Fibroblast of skin of back (primary cell): ENCODE measurements around the gene LRP5.
"Not testable (repeated sequence)": the region's sequence is repeated elsewhere in the genome, so short reads cannot be mapped to it uniquely, and the experiment has no call there.

ENCODE experiments used
- DNase-seq: peaks from one replicate; pipeline ENCODE4 v3.0.0-alpha.2; 2013

Gene LRP5

DNA sequence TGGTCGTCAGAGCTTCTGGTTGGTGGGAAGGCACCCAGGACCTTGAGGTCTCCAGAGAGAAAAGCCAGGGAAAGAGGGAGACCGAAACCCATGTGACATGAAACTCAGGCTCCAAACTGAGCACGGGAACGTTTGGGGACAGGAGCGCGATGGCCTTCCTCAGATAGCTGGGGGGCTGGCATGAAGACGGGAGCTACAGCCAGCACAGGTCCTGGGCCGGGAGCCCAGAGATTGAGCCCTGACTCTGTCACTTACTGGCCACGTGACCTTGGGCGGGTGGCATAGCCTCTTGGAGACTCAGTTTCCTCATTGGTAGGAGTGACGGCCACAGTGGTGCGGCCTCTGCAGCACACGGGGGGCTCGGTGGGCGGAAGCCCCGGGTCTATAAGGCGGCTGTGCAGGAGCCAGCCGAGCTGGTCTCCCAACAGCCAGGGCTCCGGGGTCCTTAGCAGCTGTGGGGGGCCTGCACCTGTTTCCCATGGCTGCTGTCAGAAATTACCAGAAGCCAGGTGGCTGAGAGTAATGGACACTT lies 111.8 kb downstream of the LRP5 start:
- DNase-seq = no peak

DNA sequence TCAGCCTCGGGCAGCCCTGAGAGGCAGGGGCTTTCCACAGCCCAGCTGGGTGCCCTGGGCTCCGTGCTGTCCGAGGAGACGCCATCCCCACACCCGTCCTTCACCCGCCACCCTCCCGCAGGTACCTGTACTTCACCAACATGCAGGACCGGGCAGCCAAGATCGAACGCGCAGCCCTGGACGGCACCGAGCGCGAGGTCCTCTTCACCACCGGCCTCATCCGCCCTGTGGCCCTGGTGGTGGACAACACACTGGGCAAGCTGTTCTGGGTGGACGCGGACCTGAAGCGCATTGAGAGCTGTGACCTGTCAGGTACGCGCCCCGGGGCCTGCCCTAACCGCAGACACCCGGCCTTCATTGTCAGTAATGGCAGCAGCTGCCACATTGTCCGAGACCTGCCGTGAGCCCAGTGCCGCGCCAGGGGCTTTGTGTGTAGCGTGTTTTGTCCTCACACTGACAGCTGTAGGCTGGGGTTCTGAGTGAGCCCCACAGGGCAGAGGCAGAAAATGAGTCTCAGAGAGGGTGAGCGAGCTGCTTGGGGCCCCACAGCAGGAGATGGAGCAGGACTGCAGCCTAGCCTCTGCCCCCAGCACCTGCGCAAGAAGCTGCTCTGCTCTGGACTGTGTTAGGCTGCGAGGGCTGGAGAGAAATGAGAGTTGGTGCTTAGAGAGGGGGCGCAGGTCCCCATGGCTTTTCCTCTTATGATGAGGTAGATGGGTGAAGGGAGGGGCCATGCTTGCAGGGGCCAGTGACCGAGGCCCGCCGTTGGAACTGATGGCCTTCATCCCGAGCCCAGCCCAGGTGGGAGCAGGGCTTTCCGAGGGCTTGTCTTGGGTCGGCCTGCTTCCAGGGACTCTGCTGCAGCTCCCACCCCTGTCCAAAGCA lies 112.8 kb downstream of the LRP5 start:
- no peak for DNase-seq

- no peak for DNase-seq
Observed at GRCh38 chr11:68425866-68426380, 113.5 kb downstream of the LRP5 start.

GRCh38 chr11:68429661-68430060 lies 117.3 kb downstream of the LRP5 start:
- DNase-seq = no peak

DNA sequence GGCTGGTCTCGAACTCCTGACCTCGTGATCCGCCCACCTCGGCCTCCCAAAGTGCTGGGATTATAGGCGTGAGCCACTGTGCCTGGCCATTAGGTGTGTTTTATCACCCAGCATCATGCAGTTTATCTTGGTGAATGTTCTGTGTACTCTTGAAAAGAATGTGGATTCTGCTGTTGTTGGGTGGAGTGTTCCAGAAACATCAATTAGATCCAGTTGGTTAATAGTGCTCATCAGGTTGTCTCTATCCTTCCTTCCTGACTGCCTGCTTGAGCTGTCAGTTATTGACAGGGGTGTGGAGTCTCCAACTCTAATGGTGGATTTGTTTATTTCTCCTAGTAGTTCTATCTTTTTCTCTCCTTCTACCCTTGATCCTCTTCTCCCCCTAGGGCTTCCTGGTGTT lies 118.0 kb downstream of the LRP5 start:
- DNase-seq = no peak

GRCh38 chr11:68430801-68431200 lies 118.4 kb downstream of the LRP5 start:
- DNase-seq = no peak

DNA sequence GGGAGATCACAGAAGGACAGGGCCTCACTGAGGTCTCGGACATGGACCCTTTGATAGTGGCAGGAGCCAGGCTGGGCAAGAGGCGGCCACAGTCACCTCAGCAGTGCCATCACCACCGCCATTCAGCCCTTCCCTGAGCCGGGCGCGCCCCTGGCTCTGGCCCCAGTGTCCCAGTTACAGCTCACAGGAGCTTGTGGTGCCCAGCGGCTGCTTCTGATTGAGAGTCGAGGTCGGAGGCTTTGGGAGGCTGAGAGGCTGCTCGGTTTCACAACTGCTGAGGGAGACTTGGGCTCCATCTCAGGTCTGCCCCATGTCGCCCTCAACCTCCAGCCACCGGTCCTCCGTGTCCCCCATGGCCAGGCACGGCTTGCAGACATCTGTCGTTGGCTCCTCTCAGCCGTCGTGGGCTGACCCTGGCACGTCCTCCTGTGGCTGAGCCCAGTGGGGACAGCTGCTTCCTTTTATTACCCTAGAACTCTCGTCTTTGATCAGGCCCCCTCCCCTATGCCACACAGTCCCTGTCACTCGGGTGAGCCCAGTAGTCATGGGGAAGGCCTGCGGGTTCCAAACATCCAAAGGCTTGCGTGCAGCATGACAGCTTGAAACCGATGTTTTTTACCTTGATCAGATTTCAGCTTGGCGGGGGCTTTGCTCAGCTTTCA lies 119.7 kb downstream of the LRP5 start:
- DNase-seq = no peak

DNA sequence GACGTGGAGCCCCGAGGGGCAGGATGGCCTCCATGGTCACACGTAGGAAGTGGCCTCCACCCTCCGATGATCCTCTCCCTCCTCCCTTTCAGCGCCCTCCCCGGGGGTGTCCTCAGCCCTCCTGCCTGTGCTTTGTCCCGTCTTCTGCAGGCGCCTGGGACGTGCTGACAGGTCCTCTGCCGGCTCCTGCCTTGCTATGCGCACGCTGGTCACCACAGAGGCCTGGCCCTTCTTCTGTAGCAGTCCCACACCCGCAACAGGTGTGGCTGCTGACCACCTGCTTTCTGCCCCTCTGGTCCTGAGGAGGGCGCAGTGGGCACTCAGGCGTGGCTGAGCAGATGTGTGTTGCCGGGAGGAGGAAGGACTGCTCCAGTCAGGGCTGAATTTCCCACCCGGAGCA lies 120.5 kb downstream of the LRP5 start:
- DNase-seq = no peak

- DNase-seq = no peak
Observed at GRCh38 chr11:68433541-68433940, 121.2 kb downstream of the LRP5 start.

DNA sequence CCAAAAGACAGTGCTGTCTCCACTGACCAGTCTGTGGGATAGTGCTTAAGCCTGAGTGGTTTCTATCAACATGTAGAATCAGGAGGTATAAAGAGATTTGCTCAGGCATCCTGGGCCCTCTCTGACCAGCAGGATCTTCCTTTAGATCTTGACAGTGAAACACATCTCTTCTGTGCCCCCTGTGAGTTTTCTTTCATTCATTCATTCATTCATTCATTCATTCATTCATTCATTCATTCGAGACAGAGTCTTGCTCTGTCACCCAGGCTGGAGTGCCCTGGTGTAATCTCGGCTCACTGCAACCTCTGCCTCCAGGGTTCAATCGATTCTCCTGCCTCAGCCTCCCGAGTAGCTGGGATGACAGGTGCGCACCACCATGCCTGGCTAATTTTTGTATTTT lies 121.8 kb downstream of the LRP5 start:
- not testable (repeated sequence) for DNase-seq

GRCh38 chr11:68436162-68436888 lies 123.9 kb downstream of the LRP5 start:
- DNase-seq = no peak

GRCh38 chr11:68436985-68437926 lies 124.9 kb downstream of the LRP5 start:
- DNase-seq = peak; percentile 87

- no peak for DNase-seq
Observed at GRCh38 chr11:68437927-68438657, 125.7 kb downstream of the LRP5 start.

DNA sequence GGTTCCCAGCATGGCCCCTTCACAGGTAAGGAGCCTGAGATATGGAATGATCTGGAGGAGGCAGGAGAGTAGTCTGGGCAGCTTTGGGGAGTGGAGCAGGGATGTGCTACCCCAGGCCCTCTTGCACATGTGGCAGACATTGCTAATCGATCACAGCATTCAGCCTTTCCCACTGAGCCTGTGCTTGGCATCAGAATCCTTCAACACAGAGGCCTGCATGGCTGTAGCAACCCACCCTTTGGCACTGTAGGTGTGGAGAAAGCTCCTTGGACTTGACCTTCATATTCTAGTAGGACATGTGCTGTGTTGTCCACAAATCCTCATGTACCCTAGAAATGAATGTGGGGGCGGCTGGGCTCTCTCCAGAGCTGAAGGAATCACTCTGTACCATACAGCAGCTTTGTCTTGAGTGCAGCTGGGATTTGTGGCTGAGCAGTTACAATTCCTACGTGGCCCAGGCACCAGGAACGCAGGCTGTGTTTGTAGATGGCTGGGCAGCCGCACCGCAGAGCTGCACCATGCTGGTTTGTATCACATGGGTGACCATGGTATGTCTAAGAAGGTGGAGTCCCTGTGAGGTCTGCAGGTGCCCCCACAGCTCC lies 126.4 kb downstream of the LRP5 start:
- DNase-seq = no peak

GRCh38 chr11:68439355-68440065 lies 127.1 kb downstream of the LRP5 start:
- peak; percentile 36 for DNase-seq

GRCh38 chr11:68440224-68440623 lies 127.8 kb downstream of the LRP5 start:
- DNase-seq = peak; percentile 27

GRCh38 chr11:68441466-68442230 lies 129.3 kb downstream of the LRP5 start:
- peak; percentile 68 for DNase-seq

DNA sequence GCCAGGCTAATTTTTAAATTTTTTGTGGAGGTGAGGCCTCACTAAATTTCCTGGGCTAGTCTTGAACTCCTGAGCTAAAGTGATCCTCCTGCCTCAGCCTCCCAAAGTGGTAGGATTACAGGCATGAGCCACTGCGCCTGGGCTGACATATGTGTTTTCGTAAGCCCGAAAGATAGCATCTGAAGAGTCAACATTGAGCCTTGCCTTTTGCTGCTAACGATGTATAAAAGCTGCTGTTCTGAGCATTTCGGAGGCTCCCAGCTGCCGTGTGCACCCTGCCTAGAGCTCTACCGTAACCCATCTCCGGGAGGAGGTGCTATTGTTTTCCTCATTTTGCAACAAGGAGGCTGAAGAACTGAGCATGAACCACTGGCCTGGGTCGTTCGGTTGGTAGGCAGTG lies 130.0 kb downstream of the LRP5 start:
- DNase-seq = no peak

DNA sequence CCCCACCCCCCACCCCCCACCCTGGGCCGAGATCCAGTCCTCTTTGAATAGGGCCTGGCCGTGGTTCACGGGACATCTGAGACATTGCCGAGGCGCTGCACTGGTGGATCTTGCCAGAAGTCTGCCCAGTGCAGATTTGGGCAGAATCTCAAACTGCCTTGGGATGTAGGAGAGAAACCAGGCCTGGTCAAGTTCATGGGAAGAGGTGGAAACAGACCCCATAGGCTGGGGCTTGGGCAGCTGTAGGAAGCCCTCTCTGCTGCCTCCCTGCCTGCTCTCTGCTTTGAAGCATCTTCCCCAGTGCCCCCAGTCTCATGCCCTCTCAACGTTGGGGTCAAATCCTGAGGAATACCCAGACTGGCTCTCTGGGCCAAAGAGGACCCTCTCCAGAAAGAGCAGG lies 132.2 kb downstream of the LRP5 start:
- DNase-seq = no peak
